ENCODE measurements around the gene IMMP1L. TPM values are rescaled to one million over a fixed set of nuclear protein-coding genes. Genes with fewer than 3 reads are reported as not detected.

The IMMP1L gene
- total RNA-seq, 1 experiment from 2014 or later = 73.8 TPM

GRCh38 chr11:31387379-31387778 is 122.0 kb downstream of the IMMP1L start:
- Histone ChIP-seq H3K4me1 (no peaks in the 10 kb centered on the region), H3K27me3 (no peaks in the 10 kb centered on the region), H3K4me3 (no peak overlapping the region), H3K36me3 (no peaks in the 10 kb centered on the region), H3K9me3 (replicated peaks) (no peaks in the 10 kb centered on the region), H3K27ac (no peak overlapping the region)
- DNase-seq = no peak

GRCh38 chr11:31383116-31383515 is 126.3 kb downstream of the IMMP1L start:
- H3K27me3 ChIP-seq = no peaks in the 10 kb centered on the region

More at GRCh38 chr11:31383116-31383515, 126.3 kb downstream of the IMMP1L start:
- H3K36me3 ChIP-seq = no peaks in the 10 kb centered on the region
- H3K4me1 ChIP-seq = no peaks in the 10 kb centered on the region
- H3K4me3 ChIP-seq = no peak overlapping the region
- H3K9me3 ChIP-seq (replicated peaks) = no peaks in the 10 kb centered on the region
- no peak for DNase-seq
- no peak overlapping the region for H3K27ac ChIP-seq

Other genes starting within 250 kb of the IMMP1L start
- gene DCDC1, start 139.9 kb downstream of the IMMP1L start, total RNA-seq (2014; rRNA removed; shearing (Covaris generic)) = 0.08 and 0.12 TPM in 2 replicates
- gene DNAJC24, start 139.8 kb downstream of the IMMP1L start, total RNA-seq (2014; rRNA removed; shearing (Covaris generic)) = 19.1 and 21.3 TPM in 2 replicates
- 20.1 and 21.6 TPM in 2 replicates for gene ELP4, start 145 bp upstream of the IMMP1L start, total RNA-seq (2014; rRNA removed; shearing (Covaris generic))